GM18505 (cell line): Measurements from ENCODE around the gene ACHE.

Source experiments
- ATAC-seq: cut with Tn5 transposase; IDR thresholded peaks from one replicate; pipeline ENCODE4 v1.9.1; 2021; ENCODE audit not compliant: unreplicated experiment
- POLR2A ChIP-seq: IDR thresholded peaks from 4 replicates; pipeline ENCODE4 v1.6.1; 2011; ENCODE audit warnings: borderline replicate concordance; ENCODE audit not compliant: insufficient read depth, insufficient read length; ENCODE audit errors: extremely low read depth

The ACHE gene

GRCh38 chr7:100885440-100886141, 10.1 kb downstream of the ACHE start:
- no peak for ATAC-seq
- no peak for TF ChIP-seq POLR2A

GRCh38 chr7:100884736-100885439, 10.8 kb downstream of the ACHE start:
- TF ChIP-seq POLR2A: no peak
- no peak for ATAC-seq

GRCh38 chr7:100882785-100883526, 12.7 kb downstream of the ACHE start:
- no peak for ATAC-seq
- no peak for TF ChIP-seq POLR2A

- TF ChIP-seq POLR2A: peak; percentile 9
- ATAC-seq: no peak
Observed at GRCh38 chr7:100882201-100882600, 13.5 kb downstream of the ACHE start.

- no peak for ATAC-seq
- TF ChIP-seq POLR2A: no peak
Observed at GRCh38 chr7:100881136-100881535, 14.6 kb downstream of the ACHE start.

- ATAC-seq: no peak
- TF ChIP-seq POLR2A: no peak
Observed at GRCh38 chr7:100880645-100881044, 15.0 kb downstream of the ACHE start.

- no peak for ATAC-seq
- no peak for TF ChIP-seq POLR2A
Observed at GRCh38 chr7:100879685-100880261, 15.9 kb downstream of the ACHE start.

GRCh38 chr7:100878685-100879084, 17.0 kb downstream of the ACHE start:
- no peak for ATAC-seq
- no peak for TF ChIP-seq POLR2A

- no peak for ATAC-seq
Observed at GRCh38 chr7:100878013-100878412, 17.7 kb downstream of the ACHE start.

GRCh38 chr7:100875356-100875751, 20.3 kb downstream of the ACHE start:
- ATAC-seq: peak; percentile 30

More at GRCh38 chr7:100878013-100878412, 17.7 kb downstream of the ACHE start:
- no peak for TF ChIP-seq POLR2A

GRCh38 chr7:100874577-100875355, 20.9 kb downstream of the ACHE start, which contains the start of gene SRRT:
Gene SRRT, plus strand, starts transcription at chr7:100875103. Its CDS starts 488 bp downstream, at chr7:100875591.
- ATAC-seq: peak; percentile 86
- TF ChIP-seq POLR2A: peak; percentile 97

More at GRCh38 chr7:100875356-100875751, 20.3 kb downstream of the ACHE start:
- no peak for TF ChIP-seq POLR2A

- ATAC-seq: no peak
Observed at GRCh38 chr7:100874300-100874576, 21.4 kb downstream of the ACHE start.

More at GRCh38 chr7:100874300-100874576, 21.4 kb downstream of the ACHE start:
- TF ChIP-seq POLR2A: no peak
